NCI-H2081 treated with DMSO at 0.1 percent for 48 hours (cell line): ENCODE measurements around the gene C3.
A peak's percentile ranks its signal among the peaks of the same experiment; 100 is the strongest.
"Not testable (repeated sequence)": the region's sequence is repeated elsewhere in the genome, so short reads cannot be mapped to it uniquely, and the experiment has no call there.

Experiments
- DNase-seq: peaks from one replicate; lab custom pipeline; 2025; lab: John Stamatoyannopoulos, UW

The C3 gene

DNA sequence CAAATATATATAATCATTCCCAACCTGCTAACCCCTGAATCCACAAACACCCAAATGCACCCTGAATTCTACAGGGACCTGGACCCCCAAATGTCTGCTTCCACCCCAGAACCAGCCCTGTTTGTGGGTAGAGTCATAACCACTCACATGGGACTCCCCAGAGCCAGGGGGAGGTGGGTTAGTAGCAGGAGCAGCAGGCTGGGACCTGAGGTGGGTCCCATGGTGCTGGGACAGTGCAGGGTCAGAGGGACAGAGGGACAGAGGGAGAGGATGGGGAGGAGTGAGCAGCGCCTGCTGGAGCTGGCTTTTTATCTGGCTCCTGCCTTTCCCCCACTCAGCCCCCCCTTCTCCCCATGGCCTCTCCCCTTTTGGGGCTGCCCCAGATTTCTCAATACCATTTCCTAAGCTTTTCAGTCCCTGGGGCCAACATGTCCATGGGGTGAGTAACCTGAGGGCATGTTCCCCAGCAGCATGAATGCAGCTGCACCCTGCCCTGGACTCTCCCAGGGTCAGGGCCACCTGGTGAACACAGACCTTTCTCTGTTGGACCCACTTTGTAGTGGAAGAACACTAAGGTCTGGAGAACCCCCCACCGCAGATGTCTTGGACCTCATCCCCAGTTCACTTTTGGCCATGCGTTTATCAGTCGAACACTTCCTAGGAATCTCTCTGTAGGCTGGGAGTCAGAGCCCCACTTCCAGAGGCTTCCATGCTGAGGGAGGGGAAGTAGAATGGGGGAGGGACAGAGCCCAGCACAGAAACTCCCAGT is at the start of gene C3:
Gene C3, minus strand, starts transcription at position 282 of the 769 bp plus-strand sequence. Its CDS starts 61 bp downstream, at position 221.
- DNase-seq: no peak

DNA sequence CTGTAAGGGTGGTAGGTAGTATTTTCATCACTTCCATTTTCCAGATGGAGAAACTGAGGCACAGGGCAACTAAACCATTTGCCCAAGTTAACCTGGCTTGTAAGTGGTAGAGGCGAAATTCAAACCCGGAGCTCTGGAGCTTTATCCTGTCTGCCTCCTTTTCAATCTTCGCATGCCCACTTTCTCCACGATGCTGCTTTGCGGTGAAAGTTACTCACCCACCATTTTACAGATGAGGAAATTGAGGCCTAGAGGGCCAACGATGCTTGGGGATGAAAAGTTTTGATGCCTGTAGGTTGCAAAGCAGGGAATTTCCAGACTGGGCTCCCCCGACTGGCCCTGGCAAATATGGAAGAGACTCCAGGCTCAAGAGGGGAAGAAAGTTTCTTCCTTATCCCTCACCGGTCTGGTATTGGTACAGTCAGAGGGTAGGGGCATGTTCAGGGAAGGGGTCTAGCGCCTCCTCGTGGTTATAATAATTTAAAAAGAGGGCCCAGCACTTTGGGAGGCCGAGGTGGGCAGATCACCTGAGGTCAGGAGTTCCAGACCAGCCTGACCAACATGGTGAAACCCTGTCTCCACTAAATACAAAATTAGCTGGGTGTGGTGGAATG is 48.7 kb upstream of the C3 start:
- DNase-seq: no peak

GRCh38 chr19:6768236-6768785 is 47.9 kb upstream of the C3 start:
- no peak for DNase-seq

DNA sequence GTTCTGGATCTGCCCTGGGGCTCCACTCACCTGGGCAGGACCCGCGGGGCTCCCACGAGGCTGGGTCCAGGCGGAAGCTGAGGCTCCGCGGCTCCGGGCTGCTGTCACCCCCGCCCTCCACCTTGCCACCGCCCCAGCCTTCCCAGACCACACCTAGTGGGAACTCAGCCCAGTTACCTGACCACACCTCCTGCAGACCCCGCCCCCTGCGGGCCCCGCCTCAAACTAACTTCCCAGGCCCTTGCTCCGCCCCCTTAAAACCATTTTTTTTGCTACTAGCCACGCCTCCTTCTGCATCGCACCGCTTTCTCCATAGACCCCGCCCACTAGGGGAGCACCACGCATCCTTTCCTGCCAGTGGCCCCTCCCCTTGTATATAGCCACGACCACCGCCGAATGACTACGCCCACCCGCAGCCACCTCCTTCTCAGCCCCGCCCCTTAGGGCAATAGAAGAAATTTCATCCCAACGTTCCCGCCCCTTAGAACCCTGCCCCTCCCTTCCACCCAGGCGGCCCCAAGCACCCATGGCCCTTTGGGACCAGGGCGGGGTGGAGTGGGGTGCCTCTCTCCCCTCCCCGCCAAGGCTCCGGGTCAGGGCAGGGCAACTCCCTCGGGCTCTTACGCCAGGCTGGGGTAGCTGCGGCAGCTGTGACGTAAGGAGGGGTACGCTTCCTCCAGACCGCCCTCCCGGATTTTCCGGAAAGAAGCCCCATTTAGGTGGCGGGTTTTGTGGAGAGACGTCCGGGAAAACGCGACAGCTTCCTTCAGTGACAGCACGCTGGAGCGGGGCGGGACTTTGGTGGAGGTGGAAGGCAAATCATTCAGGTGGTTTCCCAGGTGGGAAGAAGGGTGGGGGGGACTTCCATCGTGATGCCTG is 47.1 kb upstream of the C3 start, which contains the start of gene SH2D3A:
Gene SH2D3A, minus strand, starts transcription at position 79 of the 879 bp plus-strand sequence. CDS start 3,687 bp downstream, outside the sequence.
- peak; percentile 33 for DNase-seq

- no peak for DNase-seq
These were observed 46.6 kb upstream of the C3 start for GRCh38 chr19:6767081-6767356.

DNA sequence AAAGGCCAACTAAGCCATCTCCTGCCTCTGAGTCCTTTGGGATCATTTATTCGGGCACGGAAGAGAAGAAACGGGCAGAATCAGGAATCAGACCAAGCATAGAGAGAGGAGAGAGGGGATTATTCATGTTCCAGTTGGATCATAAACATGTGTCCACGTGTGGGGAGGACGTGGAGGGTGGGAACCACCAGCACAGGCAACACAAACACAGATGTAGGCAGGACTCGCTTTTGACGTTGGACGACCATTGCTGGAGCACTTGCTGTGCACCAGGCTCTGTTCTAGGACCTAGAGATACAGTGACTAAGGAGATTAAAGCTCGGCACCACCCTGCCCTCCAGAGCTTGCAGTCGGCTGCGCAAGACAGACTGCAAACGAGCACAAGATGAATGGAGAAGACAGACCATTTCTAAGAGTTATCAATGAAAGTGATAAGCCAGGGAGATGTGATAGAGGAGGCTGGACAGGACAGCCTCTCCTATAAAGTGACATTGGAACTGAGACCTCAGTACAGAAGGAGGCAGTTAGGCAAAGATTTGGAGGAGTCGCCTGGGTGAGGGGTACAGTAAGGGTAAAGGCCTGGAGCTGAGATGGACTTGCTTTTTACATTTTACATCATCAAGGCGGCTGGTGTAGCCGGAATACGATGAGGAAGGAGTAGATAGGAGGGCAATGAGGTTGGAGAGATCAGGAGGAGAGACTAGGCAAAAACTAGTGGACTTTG is 46.1 kb upstream of the C3 start:
- DNase-seq: no peak

DNA sequence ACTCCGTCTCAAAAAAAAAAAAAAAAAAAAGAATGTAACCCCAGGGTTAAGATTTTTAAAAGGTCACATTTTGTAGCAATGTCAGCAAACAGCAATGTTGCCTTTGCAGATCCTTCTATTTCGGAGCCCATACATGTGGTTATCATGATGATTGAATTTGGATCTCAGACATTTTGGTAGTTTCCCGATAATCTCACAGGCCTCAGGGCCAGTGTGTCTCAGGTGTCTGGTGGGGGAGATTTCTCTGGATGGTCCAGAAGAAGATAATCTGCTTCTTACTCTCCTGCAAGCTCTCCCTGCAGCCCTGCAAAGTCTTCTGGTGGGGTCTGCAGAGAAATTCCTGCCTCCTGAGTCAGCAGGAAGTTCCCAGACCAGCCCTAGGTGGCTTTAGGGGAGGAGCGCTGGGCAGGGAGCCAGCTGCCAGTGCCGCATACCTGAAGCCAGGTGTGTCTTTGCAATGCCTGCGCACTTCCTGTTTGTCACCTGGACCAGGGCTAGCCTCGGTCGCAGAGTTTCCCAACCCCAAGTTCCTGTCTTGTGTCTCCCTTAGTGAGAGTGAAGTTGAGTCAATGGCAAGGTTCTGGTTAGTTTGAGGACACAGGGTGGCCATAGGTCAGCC is 45.4 kb upstream of the C3 start:
- no peak for DNase-seq

DNA sequence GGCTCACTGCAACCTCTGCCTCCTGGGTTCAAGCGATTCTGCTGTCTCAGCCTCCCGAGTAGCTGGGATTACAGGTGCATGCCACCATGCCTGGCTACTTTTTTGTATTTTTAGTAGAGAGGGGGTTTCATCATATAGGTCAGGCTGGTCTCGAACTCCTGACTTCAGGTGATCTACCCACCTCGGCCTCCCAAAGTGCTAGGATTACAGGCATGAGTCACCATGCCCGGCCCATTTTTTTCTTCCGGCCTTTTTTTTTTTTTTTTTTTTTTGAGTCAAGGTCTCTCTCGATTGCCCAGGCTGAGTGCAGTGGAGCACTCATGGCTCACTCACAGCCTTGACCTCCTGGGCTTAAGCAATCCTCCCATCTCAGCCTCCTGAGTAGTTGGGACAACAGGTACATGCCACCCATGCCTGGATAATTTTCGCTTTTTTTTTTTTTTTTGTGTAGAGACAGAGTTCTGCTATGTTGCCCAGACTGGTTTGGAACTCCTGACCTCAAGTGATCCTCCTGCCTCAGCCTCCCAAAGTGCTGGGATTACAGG is 41.9 kb upstream of the C3 start:
- not testable (repeated sequence) for DNase-seq

- no peak for DNase-seq
These were observed 40.7 kb upstream of the C3 start for GRCh38 chr19:6761053-6761676.

GRCh38 chr19:6760606-6761005 is 40.2 kb upstream of the C3 start:
- DNase-seq: no peak

DNA sequence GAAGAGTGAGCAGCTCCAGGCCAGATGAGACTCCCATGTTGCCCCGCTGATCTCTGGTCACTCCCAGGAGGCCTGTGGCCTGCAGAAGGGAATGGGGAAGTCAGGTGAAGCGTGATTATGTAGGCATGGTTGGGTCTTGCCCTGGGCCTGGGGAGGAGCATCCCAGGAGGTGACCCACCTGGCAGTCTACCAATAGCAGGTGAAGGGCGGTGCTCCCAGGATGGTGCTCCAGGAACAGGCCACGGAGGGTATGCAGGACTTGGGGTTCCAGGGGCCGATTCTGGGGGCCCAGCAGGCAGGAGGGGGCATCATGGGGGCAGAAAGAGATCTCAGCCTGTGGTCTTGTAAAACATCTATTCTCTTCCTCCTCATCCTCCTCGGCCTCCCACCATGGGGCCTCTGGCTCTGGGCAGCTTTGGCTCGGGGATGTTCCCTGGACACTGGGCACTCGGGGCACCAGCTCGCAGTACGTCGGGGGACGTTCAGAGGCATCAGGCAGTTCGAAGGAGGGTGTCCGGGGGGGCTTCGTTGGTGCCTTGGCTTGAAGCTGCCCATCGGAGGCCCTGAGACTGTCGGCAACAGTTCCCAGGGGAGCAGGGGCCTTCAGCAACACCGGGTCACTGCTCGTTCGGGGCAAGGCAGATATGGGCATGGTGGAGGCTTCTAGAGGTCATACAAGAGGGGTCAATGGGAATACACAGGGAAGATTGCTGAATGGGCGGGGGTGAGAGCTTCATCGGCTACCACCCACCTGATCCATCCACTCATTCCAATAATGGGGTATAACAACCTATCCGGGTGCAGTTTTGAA is 34.4 kb upstream of the C3 start:
- no peak for DNase-seq

GRCh38 chr19:6754136-6754535 is 33.7 kb upstream of the C3 start:
- no peak for DNase-seq

GRCh38 chr19:6753178-6754031 is 33.0 kb upstream of the C3 start:
- no peak for DNase-seq

DNA sequence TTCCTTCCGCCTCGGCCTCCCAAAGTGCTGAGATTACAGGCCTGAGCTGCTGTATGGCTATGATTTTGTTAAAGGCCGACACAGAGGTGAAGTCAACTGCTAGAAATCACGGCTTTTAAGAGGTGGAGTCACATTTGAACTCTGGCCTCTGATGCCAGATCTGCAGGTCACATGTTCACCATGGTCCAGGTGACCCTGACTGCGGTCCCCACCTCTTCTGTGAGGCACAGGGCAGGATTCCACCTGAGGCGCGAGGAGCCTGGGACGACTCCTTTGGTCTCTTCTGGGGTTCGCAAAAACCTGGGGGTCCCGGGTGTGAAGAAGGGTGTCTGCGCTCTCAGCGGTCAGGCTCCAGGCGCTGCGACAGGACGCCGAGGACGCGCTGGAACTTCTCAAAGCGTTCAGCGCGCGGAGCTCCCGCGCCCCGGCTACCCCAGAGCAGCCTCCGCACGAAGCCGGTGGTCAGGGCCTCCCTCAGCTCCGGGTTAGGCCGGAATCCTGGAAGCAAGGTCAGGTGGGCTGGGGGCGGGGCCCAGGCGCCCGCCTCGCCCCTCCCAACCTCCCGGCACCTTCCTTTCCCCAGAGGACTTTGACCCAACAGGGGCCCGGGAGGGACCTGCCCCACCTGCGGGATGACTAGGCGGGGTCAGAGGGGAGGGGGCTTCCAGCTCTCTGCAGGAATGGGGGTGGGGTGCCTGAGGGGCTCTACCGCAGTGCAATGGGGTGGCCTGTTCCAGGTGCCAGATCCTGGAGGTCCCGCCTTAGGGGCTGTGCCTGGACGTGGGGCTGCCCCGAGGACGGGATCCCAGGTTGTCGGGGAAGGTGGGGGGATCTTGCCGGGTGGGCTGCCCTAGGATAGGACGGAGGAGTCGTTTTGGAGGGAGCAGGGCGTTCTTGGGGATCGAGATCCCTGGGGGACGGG is 32.1 kb upstream of the C3 start:
- no peak for DNase-seq

GRCh38 chr19:6751189-6751588 is 30.7 kb upstream of the C3 start:
- DNase-seq: no peak

- no peak for DNase-seq
These were observed 29.6 kb upstream of the C3 start for GRCh38 chr19:6750062-6750461.

DNA sequence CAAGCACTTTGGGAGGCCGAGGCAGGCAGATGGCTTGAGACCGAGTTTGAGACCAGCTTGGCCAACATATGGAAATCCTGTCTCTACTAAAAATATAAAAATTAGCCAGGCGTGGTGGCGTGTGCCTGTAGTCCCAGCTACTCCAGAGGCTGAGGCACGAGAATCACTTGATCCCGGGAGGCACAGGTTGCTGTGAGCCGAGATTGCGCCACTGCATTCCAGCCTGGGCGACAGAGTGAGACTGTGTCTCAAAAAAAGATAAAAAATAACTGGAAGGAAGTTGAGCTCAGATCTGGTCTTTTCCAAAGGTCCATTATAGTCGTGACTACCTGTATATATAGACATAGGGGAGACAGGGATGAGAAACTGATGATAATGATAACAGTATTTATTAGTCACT is 28.1 kb upstream of the C3 start:
- DNase-seq: not testable (repeated sequence)

- DNase-seq: no peak
These were observed 25.5 kb upstream of the C3 start for GRCh38 chr19:6745965-6746364.
